CD4-positive, alpha-beta T cell treated with Interleukin-4 for 1 hour (primary cell): Measurements from ENCODE around the gene CPZ.

ENCODE experiments used
- DNase-seq, 2 donors: peaks; one replicate each; pipeline ENCODE4 v3.0.0-alpha.2; 2020 to 2022

CPZ gene

GRCh38 chr4:8581094-8581861 lies 11.3 kb upstream of the CPZ start:
- DNase-seq, result no peak

DNA sequence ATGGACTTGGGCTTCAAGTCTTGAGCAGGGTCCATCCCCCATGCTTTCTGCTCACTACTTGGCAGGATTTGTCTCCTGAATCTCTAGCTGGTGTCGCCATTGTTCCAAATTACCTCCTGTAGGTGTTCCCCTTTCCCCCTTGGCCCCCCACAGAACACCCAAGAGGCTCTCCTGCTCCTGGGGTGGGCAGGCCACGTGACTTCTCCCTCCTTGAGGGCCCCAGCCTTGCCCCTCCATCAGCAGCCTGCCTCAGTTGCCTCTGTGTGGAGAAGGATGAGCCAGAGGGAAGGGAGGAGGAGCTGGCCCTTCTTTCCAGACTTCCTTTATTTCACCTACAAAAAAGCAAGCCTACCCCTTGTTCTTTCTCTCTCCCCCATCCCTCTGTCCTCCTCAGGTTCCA lies 10.5 kb upstream of the CPZ start:
- DNase-seq, result no peak

GRCh38 chr4:8582436-8582835 lies 10.1 kb upstream of the CPZ start:
- no peak for DNase-seq

GRCh38 chr4:8582941-8583654 lies 9.5 kb upstream of the CPZ start:
- no peak for DNase-seq

DNA sequence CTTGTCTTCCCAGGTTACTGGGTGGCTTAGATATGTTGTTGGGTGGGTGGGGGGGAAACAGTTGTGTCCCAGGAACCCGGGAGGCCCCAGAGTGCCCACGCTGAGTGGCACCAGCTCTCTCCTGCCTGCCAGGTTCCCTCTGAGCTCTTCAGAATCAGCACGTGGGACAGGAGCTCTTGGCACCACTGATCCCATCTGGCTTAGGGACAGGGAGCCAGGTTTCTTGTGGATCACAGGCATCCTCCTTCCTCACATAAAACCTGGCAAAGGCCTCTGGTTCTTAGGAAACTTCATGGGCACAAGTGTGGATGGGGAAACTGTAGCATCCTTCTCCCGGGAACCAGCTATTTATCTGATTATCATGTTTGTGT lies 8.9 kb upstream of the CPZ start:
- DNase-seq, result no peak

- no peak for DNase-seq
Observed at GRCh38 chr4:8585186-8585585, 7.4 kb upstream of the CPZ start.

DNA sequence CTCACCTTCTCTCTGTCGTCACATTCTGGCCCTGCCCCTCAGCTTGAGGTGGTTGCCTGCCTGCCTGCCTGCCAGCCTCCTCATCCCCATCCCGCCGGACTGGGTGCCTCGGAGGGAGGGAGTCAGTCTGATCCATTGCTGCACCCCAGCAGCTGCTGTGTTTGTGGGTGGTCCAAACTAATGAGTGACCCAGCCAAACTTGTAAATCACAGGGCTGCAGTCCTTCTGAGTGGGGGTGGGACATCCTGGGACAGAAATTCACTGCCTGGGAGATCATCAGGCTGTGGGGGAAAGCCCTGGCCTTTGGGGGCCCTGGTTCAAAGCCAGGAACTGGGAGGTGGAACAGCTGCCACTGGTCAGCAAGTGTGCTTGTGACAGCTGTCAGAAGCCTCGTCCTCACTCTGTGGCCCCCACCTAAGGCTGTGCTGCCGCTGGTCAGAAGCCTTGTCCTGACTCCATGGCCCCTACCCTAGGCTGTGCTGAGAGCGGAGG lies 6.8 kb upstream of the CPZ start:
- DNase-seq, result no peak

GRCh38 chr4:8586246-8586645 lies 6.3 kb upstream of the CPZ start:
- no peak for DNase-seq

DNA sequence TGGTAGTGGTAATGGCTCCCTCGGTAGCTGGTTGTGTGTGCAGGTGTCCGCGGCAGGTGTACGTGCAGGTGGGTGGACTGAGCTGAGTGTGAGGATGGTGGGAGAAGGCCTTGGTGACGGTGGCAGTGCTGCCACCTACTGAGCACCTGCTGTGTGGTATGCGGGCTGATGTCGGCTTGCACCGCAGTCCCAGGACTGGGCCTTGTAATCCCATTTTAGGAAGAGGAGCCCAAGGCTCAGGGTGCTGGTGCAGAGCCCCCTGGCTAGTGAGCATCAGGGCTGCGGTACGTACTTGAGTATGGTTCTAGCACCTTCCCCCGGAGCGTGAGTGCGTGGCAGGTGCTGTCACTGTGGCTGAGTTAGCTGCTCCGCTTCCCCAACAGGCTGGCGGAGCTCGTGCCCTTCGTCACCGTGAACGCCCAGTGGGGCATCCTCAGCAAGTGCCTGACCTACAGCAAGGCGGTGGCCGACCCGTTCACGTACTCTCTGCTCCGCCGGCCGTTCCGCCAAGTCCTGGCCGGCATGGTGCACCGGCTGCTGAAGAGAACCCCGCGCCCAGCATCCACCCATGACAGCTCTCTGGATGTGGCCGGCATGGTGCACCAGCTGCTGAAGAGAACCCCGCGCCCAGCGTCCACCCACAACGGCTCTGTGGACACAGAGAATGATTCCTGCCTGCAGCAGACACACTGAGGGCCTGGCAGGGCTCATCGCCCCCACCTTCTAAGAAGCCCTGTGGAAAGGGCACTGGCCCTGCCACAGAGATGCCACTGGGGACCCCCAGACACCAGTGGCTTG lies 5.7 kb upstream of the CPZ start:
- DNase-seq, result no peak

DNA sequence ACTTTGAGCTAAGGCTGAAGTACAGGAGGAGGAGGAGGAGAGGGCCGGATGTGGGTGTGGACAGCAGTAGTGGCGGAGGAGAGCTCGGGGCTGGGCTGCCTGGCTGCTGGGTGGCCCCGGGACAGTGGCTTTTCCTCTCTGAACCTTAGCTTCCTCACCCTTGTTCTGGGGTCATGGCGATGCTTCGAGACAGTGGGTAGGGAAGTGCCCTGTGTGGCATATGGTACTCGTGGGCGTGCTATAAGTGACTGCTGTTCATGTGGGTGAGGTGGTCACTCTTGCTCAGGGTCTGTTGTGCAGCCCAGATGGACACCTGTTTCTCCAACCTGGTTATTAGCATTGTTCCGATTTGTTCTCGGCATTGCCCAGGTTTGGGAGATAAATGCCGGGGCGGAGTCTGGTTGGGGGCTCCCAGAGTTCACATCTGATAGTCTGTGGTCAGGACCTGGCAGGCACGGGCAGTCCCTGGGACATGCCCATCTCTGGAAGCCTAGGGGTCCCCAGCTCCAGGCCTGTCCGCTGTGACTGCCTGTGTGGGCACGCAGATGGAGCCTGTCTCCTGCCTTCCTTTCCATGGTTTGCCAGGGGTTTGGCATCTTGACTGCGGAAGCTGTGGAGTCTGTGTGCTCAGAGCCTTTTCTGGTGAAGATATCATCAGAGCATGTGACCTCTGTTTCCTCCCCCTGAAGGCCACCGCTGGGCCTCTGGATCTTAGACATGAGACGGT lies 4.9 kb upstream of the CPZ start:
- no peak for DNase-seq

GRCh38 chr4:8588196-8588470 lies 4.4 kb upstream of the CPZ start:
- no peak for DNase-seq

DNA sequence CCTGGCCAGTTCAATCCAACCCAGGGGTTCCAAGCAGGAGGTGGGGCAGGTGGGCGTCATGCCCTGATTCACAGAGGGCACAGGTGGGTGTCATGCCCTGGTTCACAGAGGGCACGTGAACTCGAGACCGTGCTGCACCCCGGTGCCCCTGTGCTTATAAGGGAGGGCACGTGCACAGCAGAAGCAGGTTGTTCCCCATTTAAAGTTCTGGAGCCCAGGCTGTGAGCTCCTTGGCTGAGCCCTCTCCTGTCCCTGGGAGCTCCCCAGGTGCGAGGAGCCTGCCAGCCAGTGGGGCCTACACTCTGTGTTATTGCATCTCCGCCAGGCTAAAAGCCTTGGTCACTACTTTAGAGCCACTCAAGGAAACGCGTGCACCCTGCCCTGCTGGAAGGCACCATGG lies 3.2 kb upstream of the CPZ start:
- no peak for DNase-seq

DNA sequence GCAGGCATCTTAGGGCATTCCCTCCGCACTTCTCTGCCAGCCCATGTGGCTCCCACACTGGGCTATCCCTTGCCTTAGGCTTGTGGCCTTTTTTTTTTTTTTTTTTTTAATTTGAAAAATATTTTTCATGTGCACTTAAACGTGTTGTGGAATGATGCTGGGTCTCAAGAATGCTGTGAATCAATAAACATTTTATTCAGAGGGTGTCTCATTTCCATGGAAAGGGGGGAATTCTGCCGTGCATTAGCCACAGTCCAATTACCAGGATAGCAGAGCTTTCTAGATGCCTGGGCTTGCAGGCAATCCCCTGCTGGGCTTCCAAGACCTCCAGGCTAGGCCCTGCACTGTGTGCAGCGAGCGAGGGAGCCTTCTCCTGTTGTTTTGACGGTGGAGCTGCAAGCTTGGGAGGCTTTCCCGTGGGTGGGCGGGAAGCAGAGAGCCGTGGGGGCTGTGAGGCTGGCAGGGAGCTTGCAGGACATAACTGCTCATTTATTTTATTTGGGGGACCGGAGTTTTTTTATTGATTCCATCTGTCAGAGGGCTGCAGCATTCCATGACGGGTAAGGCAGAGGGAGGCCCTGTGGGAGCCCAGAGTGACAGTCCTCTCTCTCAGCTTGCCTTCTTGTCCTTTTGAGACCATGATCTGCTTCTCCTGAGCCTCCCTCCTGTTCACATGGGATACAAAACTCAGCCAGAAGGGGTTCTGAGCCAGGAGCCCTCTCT lies 2.6 kb upstream of the CPZ start:
- DNase-seq, result no peak

- DNase-seq, result no peak
Observed at GRCh38 chr4:8590546-8590880, 2.1 kb upstream of the CPZ start.

- DNase-seq, result no peak
Observed at GRCh38 chr4:8591114-8591513, 1.5 kb upstream of the CPZ start.

GRCh38 chr4:8591626-8592365 lies 769 bp upstream of the CPZ start:
- DNase-seq, result no peak

DNA sequence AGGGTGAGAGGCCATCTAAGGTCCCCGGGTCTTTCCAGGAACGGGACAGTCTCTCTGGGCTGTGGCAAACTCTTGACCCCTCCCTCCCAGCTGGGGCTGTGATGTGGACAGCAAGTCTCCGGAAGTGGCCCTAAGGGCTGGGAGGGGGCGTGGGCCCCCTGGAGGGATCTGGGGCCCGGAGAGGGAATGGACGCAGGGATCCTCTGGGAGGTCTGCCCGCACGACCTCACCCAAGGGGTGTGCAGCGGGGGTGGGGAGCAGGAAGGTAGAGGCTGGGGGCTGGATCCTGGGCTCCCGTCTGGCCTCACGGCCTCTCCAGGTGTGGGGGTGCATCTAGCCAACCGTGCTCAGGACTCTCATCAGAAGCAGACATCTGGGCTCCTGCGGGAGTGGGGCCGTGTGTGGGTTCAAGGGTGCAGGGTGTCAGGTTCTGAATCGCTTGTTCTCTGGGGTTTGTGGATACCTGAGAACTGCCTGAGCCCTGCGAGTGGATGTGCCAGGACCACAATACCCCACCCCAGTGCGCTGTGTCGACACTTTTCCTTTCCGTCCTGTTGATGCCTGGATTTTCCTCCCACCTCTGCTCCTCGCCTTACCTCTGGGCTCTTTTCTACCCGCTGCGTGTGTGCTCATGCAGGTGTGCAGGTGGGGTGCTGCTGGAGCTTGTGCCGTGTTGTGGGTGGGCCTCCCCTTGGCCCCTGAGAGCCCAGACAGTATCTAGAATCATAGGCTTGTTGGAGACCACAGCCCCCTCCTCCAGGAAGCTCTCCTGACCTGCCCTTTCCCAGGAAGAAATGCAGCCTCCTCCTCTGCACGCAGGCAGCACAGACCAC lies 915 bp downstream of the CPZ start:
- no peak for DNase-seq

DNA sequence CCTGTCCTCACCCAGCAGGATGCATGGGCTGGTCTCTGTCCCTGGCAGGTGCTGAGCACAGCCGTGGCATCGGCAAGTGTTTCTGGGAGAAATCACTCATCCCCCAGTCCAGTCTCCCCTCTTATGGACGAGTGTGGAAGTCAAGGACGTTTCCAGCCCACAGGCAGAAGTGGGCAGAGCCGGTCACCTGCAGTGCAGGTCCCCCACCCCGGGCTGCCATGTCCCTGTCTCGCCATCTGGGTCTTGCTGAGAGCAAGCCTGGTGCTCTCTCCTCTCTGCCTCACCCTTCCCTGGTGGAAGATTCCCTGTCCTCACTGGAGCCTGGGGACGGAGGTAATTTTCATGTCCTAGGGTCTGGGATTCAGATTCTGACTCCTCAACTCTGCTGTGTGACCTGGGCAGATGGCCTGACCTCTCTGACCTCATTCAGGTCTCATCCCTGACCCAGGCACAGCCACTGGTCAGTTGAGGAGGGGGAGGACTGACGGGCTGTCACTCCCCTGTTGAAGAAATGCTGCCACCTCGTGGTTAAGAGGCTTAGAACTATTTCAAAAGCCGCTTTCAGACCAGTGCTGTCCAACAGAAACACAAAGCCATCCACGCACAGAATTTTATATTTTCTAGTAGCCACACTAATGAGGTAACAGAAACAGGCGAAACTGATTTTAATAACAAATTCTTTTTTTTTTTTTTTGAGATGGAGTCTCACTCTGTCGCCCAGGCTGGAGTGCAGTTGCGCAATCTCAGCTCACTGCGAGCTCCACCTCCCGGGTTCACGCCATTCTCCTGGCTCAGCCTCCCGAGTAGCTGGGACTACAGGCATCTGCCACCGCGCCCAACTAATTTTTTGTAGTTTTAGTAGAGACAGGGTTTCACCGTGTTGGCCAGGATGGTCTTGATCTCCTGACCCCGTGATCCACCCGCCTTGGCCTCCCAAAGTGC lies 1.8 kb downstream of the CPZ start:
- DNase-seq, result no peak

GRCh38 chr4:8595237-8596087 lies 2.9 kb downstream of the CPZ start:
- DNase-seq, result no peak
